Esophagus muscularis mucosa (tissue), 4 donors: ENCODE results near the gene CEND1. TPM values are rescaled to one million over a fixed set of nuclear protein-coding genes. Genes with fewer than 3 reads are reported as not detected.
A peak's percentile ranks its signal among the peaks of the same experiment; 100 is the strongest.

Experiments used
- DNase-seq: peaks from one replicate; pipeline ENCODE4 v3.0.0-alpha.2; 2017; ENCODE audit errors: extremely low spot score
- H3K27ac ChIP-seq, 4 donors: fragments of 200-600 bp; sonication (generic); replicated peaks in 1 of 4; 1 replicate in 3 of 4; 2 replicates in 1 of 4; pipeline ENCODE4 v1.5.1; 2016 to 2019; ENCODE audit warnings: mild to moderate bottlenecking in 1 of 4
- H3K27me3 ChIP-seq, 4 donors: fragments of 200-600 bp; sonication (generic); one replicate each; pipeline versions ENCODE4 v1.5.1 to v1.6.0; 2016 to 2019
- H3K36me3 ChIP-seq, 4 donors: fragments of 200-600 bp; sonication (generic); one replicate each; pipeline ENCODE4 v1.5.1; 2016 to 2019
- H3K4me1 ChIP-seq, 4 donors: fragments of 200-600 bp; sonication (generic); one replicate each; pipeline ENCODE4 v1.5.1; 2016 to 2019
- H3K4me3 ChIP-seq, 4 donors: fragments of 200-600 bp; sonication (generic); 1 replicate in 2 of 4; 2 replicates in 2 of 4; pipeline ENCODE4 v1.5.1; 2016 to 2019; ENCODE audit warnings: mild to moderate bottlenecking in 4 of 4, moderate library complexity in 1 of 4
- H3K9me3 ChIP-seq, 4 donors: fragments of 200-600 bp; sonication (generic); 1 replicate in 3 of 4; 2 replicates in 1 of 4; pipeline ENCODE4 v1.5.1; 2016 to 2019
- CTCF ChIP-seq, 3 experiments: fragments of 200-600 bp in 2 of 3; fragments of 450-650 bp in 1 of 3; sonication (generic) in 2 of 3; IDR thresholded peaks; one replicate each; pipeline ENCODE4 v1.5.1; 2017 to 2019; ENCODE audit warnings: antibody characterized with exemption in 3 of 3, mild to moderate bottlenecking in 2 of 3, moderate library complexity in 1 of 3
- EP300 ChIP-seq: sonication (generic); formaldehyde crosslinking; IDR thresholded peaks from one replicate; pipeline ENCODE4 v1.6.1; 2017; ENCODE audit warnings: antibody characterized with exemption
- POLR2A ChIP-seq: fragments of 450-650 bp; IDR thresholded peaks from one replicate; pipeline ENCODE4 v1.6.1; 2017; ENCODE audit warnings: antibody characterized with exemption, moderate library complexity, mild to moderate bottlenecking, low read depth
- POLR2AphosphoS5 ChIP-seq, 2 donors: sonication (generic); formaldehyde crosslinking; IDR thresholded peaks; one replicate each; pipeline ENCODE4 v1.6.1; 2017; ENCODE audit warnings: antibody characterized with exemption in 2 of 2
- WGBS: methylation state at CpG from one replicate; pipeline ENCODE4 v1.1.5; 2018; 5-methylcytosine and 5-hydroxymethylcytosine counted together
- intact Hi-C: fragments of 100-400 bp; cut with DNase I; formaldehyde crosslinking; loops from one replicate; pipeline ENCODE4 v1.15.1; 2023
- total RNA-seq, 4 donors: library from RNA; depleted of rRNA; stranded (reverse); fragments of >200 nt; gene quantifications; one replicate each; pipeline versions ENCODE4 v1.1.0 to v1.2.1, GENCODE V29; 2016

The CEND1 gene
- total RNA-seq, 4 donors from 2014 or later = 0.42 to 3.3 (median 2.6) TPM

- Histone ChIP-seq H3K4me1 (peaks cover 19 to 50% (median 39%) of the 10 kb centered on the region in 4 donors), H3K4me3 (no peak overlapping the region), H3K36me3 (peaks cover 14 to 71% (median 65%) of the 10 kb centered on the region in 4 donors), H3K27ac (peak overlapping the region in 1 of 4 donors; percentile 14), H3K27me3 (no peaks in the 10 kb centered on the region), H3K9me3 (no peaks in the 10 kb centered on the region)
- no peak for DNase-seq
- intact Hi-C loops = no loop called here
- WGBS = 73% methylated on average over 12 of the region's 15 CpGs
- TF ChIP-seq EP300 (no peak), CTCF (IDR thresholded peaks at IDR 0.05) (no peak), POLR2A (no peak), POLR2AphosphoS5 (IDR thresholded peaks at IDR 0.05) (no peak)
Observed at GRCh38 chr11:771617-772204, 18.2 kb downstream of the CEND1 start.

GRCh38 chr11:770642-771616, 19.0 kb downstream of the CEND1 start:
- intact Hi-C loops = no loop called here
- H3K4me3 ChIP-seq = no peak overlapping the region
- no peak for TF ChIP-seq POLR2AphosphoS5 (IDR thresholded peaks at IDR 0.05)
- no peak for TF ChIP-seq CTCF (IDR thresholded peaks at IDR 0.05)
- no peak for TF ChIP-seq EP300
- no peak for TF ChIP-seq POLR2A
- no peaks in the 10 kb centered on the region for H3K27me3 ChIP-seq
- H3K4me1 ChIP-seq = peaks cover 11 to 42% (median 31%) of the 10 kb centered on the region in 4 donors
- no peaks in the 10 kb centered on the region for H3K9me3 ChIP-seq
- no peak overlapping the region for H3K27ac ChIP-seq
- WGBS = 91% methylated on average over 13 of the region's 32 CpGs
- H3K36me3 ChIP-seq = peaks cover 18 to 79% (median 73%) of the 10 kb centered on the region in 4 donors
- DNase-seq = no peak

- no peak for DNase-seq
- Histone ChIP-seq H3K27ac (no peak overlapping the region), H3K27me3 (no peaks in the 10 kb centered on the region), H3K36me3 (peaks cover 21 to 88% (median 80%) of the 10 kb centered on the region in 4 donors), H3K4me3 (no peak overlapping the region), H3K9me3 (no peaks in the 10 kb centered on the region), H3K4me1 (peaks cover 3 to 40% (median 23%) of the 10 kb centered on the region in 4 donors)
- intact Hi-C loops = no loop called here
- WGBS = 88% methylated on average over 15 of the region's 23 CpGs
- TF ChIP-seq EP300 (no peak), POLR2AphosphoS5 (IDR thresholded peaks at IDR 0.05) (no peak), POLR2A (no peak), CTCF (IDR thresholded peaks at IDR 0.05) (no peak)
Observed at GRCh38 chr11:769887-770641, 19.8 kb downstream of the CEND1 start.

GRCh38 chr11:767238-767637, 22.7 kb downstream of the CEND1 start:
- no peak for DNase-seq
- intact Hi-C loops = no loop called here
- Histone ChIP-seq H3K36me3 (peaks cover 40 to 93% (median 83%) of the 10 kb centered on the region in 4 donors), H3K4me1 (peaks cover 0 to 14% (median 3%) of the 10 kb centered on the region in 4 donors), H3K9me3 (no peaks in the 10 kb centered on the region), H3K4me3 (no peak overlapping the region), H3K27me3 (no peaks in the 10 kb centered on the region), H3K27ac (no peak overlapping the region)
- no peak for TF ChIP-seq POLR2AphosphoS5 (IDR thresholded peaks at IDR 0.05)
- no peak for TF ChIP-seq POLR2A
- TF ChIP-seq CTCF (IDR thresholded peaks at IDR 0.05) = no peak
- TF ChIP-seq EP300 = no peak
- WGBS = 91% methylated on average over 11 of the region's 11 CpGs
